HepG2 (cell line): ENCODE measurements around the gene NDUFAF8. TPM values are rescaled to one million over a fixed set of nuclear protein-coding genes. Genes with fewer than 3 reads are reported as not detected.
A peak's percentile ranks its signal among the peaks of the same experiment; 100 is the strongest.

Experiments used
- MBD4 ChIP-seq: IDR thresholded peaks from 2 replicates; pipeline ENCODE4 v1.6.1; 2012; ENCODE audit warnings: low read length, inconsistent platforms, borderline replicate concordance
- ONECUT2 ChIP-seq: sonication (generic); formaldehyde crosslinking; IDR thresholded peaks from 2 replicates; pipeline ENCODE4 v1.4.0; 2020; ENCODE audit warnings: missing genetic modification reagents
- ZFP37 ChIP-seq: sonication (generic); formaldehyde crosslinking; IDR thresholded peaks from 2 replicates; pipeline ENCODE4 v1.4.0; 2020; ENCODE audit warnings: missing genetic modification reagents, borderline replicate concordance
- ZNF333 ChIP-seq: sonication (generic); formaldehyde crosslinking; IDR thresholded peaks from 2 replicates; pipeline ENCODE4 v1.4.0; 2020; ENCODE audit warnings: mild to moderate bottlenecking, missing genetic modification reagents, borderline replicate concordance
- ZNF407 ChIP-seq: sonication (generic); formaldehyde crosslinking; IDR thresholded peaks from one replicate; pipeline ENCODE4 v1.5.1; 2020; ENCODE audit warnings: mild to moderate bottlenecking, missing genetic modification reagents; ENCODE audit errors: not compliant biosample characterization
- ZNF513 ChIP-seq: sonication (generic); formaldehyde crosslinking; conservative IDR thresholded peaks from 2 replicates; pipeline ENCODE4 v1.5.0; 2020; ENCODE audit warnings: missing genetic modification reagents
- ZNF672 ChIP-seq: sonication (generic); formaldehyde crosslinking; IDR thresholded peaks from 2 replicates; pipeline ENCODE4 v1.8.1; 2022; ENCODE audit warnings: missing genetic modification reagents
- polyA plus RNA-seq, 8 experiments: library from polyadenylated mRNA; depleted of rRNA in 3 of 8; stranded (reverse) in 7 of 8; unstranded in 1 of 8; fragments of >200 nt; fragmentation: Illumina TruSeq in 4 of 8; extraction: Trizol in 4 of 8; gene quantifications; 2 replicates each; pipeline versions ENCODE4 v1.2.1 to v1.2.3, GENCODE V29; 2011 to 2016; ENCODE audit warnings: low read depth in 4 of 8, missing spikeins in 1 of 8, mixed read lengths in 1 of 8; ENCODE audit not compliant: insufficient read depth in 1 of 8
- total RNA-seq, 5 experiments: library from RNA; depleted of rRNA; stranded (reverse); fragments of >200 nt; fragmentation: Illumina TruSeq; extraction: Trizol; gene quantifications; 2 replicates each; pipeline ENCODE4 v1.2.3, GENCODE V29; 2016; ENCODE audit warnings: low read depth in 1 of 5
- TF ChIP-seq, protein P1 (sequence below): sonication (generic); formaldehyde crosslinking; IDR thresholded peaks from 2 replicates; pipeline ENCODE4 v1.4.0; 2020; ENCODE audit warnings: missing genetic modification reagents
- TF ChIP-seq, protein P2 (sequence below): sonication (generic); formaldehyde crosslinking; IDR thresholded peaks from 2 replicates; pipeline ENCODE4 v1.4.0; 2020; ENCODE audit warnings: missing genetic modification reagents, borderline replicate concordance

The NDUFAF8 gene
- total and polyA plus RNA-seq, 2 of the 13 experiments (the other 11 are each of a cell fraction or from before 2014, with no cell fraction given): 75.6 to 233 TPM

GRCh38 chr17:81222620-81222905 lies 16.6 kb upstream of the NDUFAF8 start (continued):
- TF ChIP-seq, protein P1, sequence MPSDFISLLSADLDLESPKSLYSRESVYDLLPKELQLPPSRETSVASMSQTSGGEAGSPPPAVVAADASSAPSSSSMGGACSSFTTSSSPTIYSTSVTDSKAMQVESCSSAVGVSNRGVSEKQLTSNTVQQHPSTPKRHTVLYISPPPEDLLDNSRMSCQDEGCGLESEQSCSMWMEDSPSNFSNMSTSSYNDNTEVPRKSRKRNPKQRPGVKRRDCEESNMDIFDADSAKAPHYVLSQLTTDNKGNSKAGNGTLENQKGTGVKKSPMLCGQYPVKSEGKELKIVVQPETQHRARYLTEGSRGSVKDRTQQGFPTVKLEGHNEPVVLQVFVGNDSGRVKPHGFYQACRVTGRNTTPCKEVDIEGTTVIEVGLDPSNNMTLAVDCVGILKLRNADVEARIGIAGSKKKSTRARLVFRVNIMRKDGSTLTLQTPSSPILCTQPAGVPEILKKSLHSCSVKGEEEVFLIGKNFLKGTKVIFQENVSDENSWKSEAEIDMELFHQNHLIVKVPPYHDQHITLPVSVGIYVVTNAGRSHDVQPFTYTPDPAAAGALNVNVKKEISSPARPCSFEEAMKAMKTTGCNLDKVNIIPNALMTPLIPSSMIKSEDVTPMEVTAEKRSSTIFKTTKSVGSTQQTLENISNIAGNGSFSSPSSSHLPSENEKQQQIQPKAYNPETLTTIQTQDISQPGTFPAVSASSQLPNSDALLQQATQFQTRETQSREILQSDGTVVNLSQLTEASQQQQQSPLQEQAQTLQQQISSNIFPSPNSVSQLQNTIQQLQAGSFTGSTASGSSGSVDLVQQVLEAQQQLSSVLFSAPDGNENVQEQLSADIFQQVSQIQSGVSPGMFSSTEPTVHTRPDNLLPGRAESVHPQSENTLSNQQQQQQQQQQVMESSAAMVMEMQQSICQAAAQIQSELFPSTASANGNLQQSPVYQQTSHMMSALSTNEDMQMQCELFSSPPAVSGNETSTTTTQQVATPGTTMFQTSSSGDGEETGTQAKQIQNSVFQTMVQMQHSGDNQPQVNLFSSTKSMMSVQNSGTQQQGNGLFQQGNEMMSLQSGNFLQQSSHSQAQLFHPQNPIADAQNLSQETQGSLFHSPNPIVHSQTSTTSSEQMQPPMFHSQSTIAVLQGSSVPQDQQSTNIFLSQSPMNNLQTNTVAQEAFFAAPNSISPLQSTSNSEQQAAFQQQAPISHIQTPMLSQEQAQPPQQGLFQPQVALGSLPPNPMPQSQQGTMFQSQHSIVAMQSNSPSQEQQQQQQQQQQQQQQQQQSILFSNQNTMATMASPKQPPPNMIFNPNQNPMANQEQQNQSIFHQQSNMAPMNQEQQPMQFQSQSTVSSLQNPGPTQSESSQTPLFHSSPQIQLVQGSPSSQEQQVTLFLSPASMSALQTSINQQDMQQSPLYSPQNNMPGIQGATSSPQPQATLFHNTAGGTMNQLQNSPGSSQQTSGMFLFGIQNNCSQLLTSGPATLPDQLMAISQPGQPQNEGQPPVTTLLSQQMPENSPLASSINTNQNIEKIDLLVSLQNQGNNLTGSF (CRISPR knock-in tag): no peak
- no peak for TF ChIP-seq MBD4
- TF ChIP-seq, protein P2, sequence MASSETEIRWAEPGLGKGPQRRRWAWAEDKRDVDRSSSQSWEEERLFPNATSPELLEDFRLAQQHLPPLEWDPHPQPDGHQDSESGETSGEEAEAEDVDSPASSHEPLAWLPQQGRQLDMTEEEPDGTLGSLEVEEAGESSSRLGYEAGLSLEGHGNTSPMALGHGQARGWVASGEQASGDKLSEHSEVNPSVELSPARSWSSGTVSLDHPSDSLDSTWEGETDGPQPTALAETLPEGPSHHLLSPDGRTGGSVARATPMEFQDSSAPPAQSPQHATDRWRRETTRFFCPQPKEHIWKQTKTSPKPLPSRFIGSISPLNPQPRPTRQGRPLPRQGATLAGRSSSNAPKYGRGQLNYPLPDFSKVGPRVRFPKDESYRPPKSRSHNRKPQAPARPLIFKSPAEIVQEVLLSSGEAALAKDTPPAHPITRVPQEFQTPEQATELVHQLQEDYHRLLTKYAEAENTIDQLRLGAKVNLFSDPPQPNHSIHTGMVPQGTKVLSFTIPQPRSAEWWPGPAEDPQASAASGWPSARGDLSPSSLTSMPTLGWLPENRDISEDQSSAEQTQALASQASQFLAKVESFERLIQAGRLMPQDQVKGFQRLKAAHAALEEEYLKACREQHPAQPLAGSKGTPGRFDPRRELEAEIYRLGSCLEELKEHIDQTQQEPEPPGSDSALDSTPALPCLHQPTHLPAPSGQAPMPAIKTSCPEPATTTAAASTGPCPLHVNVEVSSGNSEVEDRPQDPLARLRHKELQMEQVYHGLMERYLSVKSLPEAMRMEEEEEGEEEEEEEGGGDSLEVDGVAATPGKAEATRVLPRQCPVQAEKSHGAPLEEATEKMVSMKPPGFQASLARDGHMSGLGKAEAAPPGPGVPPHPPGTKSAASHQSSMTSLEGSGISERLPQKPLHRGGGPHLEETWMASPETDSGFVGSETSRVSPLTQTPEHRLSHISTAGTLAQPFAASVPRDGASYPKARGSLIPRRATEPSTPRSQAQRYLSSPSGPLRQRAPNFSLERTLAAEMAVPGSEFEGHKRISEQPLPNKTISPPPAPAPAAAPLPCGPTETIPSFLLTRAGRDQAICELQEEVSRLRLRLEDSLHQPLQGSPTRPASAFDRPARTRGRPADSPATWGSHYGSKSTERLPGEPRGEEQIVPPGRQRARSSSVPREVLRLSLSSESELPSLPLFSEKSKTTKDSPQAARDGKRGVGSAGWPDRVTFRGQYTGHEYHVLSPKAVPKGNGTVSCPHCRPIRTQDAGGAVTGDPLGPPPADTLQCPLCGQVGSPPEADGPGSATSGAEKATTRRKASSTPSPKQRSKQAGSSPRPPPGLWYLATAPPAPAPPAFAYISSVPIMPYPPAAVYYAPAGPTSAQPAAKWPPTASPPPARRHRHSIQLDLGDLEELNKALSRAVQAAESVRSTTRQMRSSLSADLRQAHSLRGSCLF: no peak
- no peak for TF ChIP-seq ZNF333 (CRISPR knock-in tag)
- no peak for TF ChIP-seq ZNF513
- no peak for TF ChIP-seq ZNF672 (CRISPR knock-in tag)
- no peak for TF ChIP-seq ZFP37
- peak; percentile 14 for TF ChIP-seq ZNF407 (CRISPR knock-in tag)
- TF ChIP-seq ONECUT2 (CRISPR knock-in tag): no peak
